Heart left ventricle (tissue), 13 donors: Measurements from ENCODE around the gene INPP4A.

ENCODE experiments used
- POLR2A ChIP-seq, 2 donors: fragments of 450-650 bp; IDR thresholded peaks; one replicate each; pipeline ENCODE4 v1.6.1; 2017; ENCODE audit warnings: antibody characterized with exemption in 2 of 2, mild to moderate bottlenecking in 2 of 2, moderate library complexity in 2 of 2
- TF ChIP-seq, protein P1 (sequence below), 12 donors: fragments of 200-600 bp; sonication (generic) in 4 of 12; IDR thresholded peaks; one replicate each; pipeline versions ENCODE4 v1.5.0 to v1.8.0; 2018 to 2022; ENCODE audit warnings: antibody characterized with exemption in 12 of 12, mild to moderate bottlenecking in 5 of 12
- donor health status: ischemic (EF 13 %, LVEDD 7.1; RV severe dilation, severe dysfunction).
- donor health status: DM: no; HTN: yes; CAD: no.
- donor health status: DM: no; HTN: no; CAD: no.
- donor health status: ischemic (EF 25% LVEDD 6.9; RV normal size, moderate dysfunction).
- donor health status: ischemic (EF 25% LVEDD 5.7; RV mildly dilated, moderate dysfunction).
- donor health status: ischemic (EF 35%, LVEDD 5.7; RV mildly dilated, moderate dysfunction).
- donor health status: nonischemic (EF 11% LVEDD 7.7; RV severe dilation, severe dysfunction).
- donor health status: DM: yes; HTN: yes; CAD: no.
- donor health status: PGD.
- donor health status: ischemic (EF 29% LVEDD 5.4; RV normal size, mild dysfunction).
- donor health status: nonischemic (EF 23%, LVEDD 6.1; RV moderate dilation, normal function).

DNA sequence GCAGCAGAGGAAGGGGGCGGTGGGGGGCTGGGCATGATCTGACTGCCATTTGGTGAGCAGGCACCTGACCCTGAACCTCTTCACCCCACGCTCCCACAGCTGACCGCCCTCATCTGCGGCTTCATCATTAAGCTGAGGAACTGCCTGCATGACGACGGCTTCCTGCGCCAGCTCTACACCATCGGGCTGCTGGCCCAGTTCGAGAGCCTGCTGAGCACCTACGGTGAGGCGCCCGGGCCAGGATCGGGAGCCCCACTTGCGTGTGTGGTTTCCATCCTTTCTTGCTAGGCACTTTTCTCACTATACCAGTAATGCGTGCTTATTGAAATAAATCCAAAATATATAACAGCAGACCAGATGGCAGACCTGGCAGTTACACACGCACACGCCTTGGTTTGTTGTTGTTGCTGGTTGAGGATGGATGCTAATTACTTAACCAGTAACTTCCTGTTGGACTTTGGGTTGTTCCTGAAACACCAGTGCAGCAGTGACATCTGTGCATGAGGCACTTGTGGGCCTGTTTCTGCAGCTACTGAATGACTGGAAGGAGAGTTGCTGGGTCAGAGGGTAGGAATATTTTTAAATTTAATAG lies 120.0 kb downstream of the INPP4A start:
- TF ChIP-seq, protein P1, sequence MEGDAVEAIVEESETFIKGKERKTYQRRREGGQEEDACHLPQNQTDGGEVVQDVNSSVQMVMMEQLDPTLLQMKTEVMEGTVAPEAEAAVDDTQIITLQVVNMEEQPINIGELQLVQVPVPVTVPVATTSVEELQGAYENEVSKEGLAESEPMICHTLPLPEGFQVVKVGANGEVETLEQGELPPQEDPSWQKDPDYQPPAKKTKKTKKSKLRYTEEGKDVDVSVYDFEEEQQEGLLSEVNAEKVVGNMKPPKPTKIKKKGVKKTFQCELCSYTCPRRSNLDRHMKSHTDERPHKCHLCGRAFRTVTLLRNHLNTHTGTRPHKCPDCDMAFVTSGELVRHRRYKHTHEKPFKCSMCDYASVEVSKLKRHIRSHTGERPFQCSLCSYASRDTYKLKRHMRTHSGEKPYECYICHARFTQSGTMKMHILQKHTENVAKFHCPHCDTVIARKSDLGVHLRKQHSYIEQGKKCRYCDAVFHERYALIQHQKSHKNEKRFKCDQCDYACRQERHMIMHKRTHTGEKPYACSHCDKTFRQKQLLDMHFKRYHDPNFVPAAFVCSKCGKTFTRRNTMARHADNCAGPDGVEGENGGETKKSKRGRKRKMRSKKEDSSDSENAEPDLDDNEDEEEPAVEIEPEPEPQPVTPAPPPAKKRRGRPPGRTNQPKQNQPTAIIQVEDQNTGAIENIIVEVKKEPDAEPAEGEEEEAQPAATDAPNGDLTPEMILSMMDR (IDR thresholded peaks at IDR 0.05): no peak
- TF ChIP-seq POLR2A (IDR thresholded peaks at IDR 0.05): no peak
